NT2/D1 (cell line): Measurements from ENCODE around the gene SERPINB1.

Experiments
- SUZ12 ChIP-seq: IDR thresholded peaks from 2 replicates; pipeline ENCODE4 v1.6.1; 2011; ENCODE audit not compliant: insufficient read length, insufficient read depth; ENCODE audit errors: extremely low read depth
- ZNF274 ChIP-seq: IDR thresholded peaks from 2 replicates; pipeline ENCODE4 v1.6.1; 2011; ENCODE audit warnings: mild to moderate bottlenecking, low read depth, low read length

DNA sequence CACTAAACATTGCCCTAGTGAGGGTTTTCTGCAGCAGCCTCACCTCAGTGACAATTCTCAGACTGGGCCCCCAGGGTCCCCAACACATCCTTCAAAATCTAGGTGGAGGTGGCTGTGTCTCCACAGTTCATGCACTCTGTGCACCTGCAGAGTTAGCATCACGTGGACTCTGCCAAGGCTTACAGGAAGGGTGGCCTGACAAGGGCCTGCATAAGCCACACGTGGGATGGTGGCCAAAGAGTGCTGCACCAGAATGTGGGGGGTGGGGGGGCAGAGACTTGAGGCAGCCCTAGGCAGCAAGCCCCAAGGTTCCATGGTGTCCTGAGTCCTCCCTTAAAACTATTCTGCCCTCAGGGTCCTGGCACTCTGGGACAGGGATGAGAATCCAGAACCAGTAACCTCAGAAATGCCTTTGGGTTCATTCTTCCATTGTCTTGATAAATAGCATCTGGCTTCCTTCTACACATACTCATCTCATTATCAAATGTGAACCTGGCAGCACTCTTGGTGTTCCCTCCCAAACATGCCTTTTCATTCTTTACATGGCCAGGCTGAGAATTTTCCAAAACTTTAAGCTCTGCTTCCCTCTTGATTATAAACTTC, 1.6 kb upstream of the SERPINB1 start:
- no peak for TF ChIP-seq ZNF274
- TF ChIP-seq SUZ12, result no peak
